ENCODE results near the gene NIT2. TPM values are rescaled to one million over a fixed set of nuclear protein-coding genes. Genes with fewer than 3 reads are reported as not detected.

The NIT2 gene
- total and polyA plus RNA-seq, 9 of the 15 experiments (the other 6 are each of a cell fraction or from before 2014, with no cell fraction given), result 11.4 to 62.2 (median 22.1) TPM

DNA sequence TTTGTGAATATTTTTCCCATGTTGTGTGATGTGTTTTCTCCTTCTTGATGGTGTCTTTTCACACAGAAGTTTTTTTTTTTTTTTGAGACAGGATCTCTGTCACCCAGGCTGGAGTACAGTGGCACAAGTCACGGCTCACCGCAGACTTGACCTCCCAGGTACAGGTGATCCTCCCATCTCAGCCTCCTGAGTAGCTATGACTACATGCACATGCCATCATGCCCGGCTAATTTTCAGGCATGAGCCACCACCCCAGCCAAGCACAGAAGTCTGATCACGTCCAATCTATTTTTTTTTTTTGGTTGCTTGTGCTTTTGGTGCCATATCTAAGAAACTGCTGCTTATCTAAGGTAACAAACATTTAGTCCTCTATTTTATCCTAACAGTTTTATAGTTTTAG, 41.7 kb downstream of the NIT2 start:
- no TSS peak for BruUV-seq (replicated peaks)
- ChIA-PET POLR2A (interaction anchor here (0.6 kb wide), 1 partner anchor 9 kb away, joined by 3 read pairs; no protein-coding TSS in a partner anchor), CTCF (ENCODE audit: low intra/inter-chr PET ratio) (no interaction called here)
- ATAC-seq (no peak), FAIRE-seq (no peak), DNase-seq (ENCODE audit: extremely low read depth in 1 of 4, low spot score in 3 of 4) (no peak)
- H3K9me1 ChIP-seq (ENCODE audit: control insufficient read depth, insufficient read depth, low read length), result no peaks in the 10 kb centered on the region
- no peaks in the 10 kb centered on the region for H3K4me1 ChIP-seq (replicated peaks in 1 of 2; ENCODE audit: control insufficient read depth in 2 of 2, insufficient read depth in 2 of 2, low read length in 2 of 2)
- H3K79me2 ChIP-seq (ENCODE audit: control insufficient read depth, insufficient read depth, low read length), result no peaks in the 10 kb centered on the region
- H4K20me1 ChIP-seq (replicated peaks; ENCODE audit: control insufficient read depth, insufficient read depth, low read length), result no peaks in the 10 kb centered on the region
- no peak overlapping the region for H3K9ac ChIP-seq (ENCODE audit: insufficient read depth in 1 of 2, low read depth in 2 of 2, low read length in 2 of 2)
- H3K27ac ChIP-seq (ENCODE audit: extremely low read depth, low read depth, low read length), result no peak overlapping the region
- intact Hi-C loops (cut with micrococcal nuclease) (no loop called here), in situ Hi-C loops (cut with MboI) (no loop called here)
- TF ChIP-seq ARID4B (CRISPR knock-in tag; IDR thresholded peaks at IDR 0.05) (no peak), ZNF518B (CRISPR knock-in tag; IDR thresholded peaks at IDR 0.05) (no peak), HDAC8 (tag; IDR thresholded peaks at IDR 0.05) (no peak), MIER1 (IDR thresholded peaks at IDR 0.05; ENCODE audit: low read depth) (no peak), IRF1 (CRISPR knock-in tag; IDR thresholded peaks at IDR 0.05; ENCODE audit: borderline replicate concordance) (no peak), ZKSCAN8 (CRISPR knock-in tag; IDR thresholded peaks at IDR 0.05) (no peak), CXXC5 (CRISPR knock-in tag; IDR thresholded peaks at IDR 0.05) (no peak), ZNF212 (CRISPR knock-in tag; IDR thresholded peaks at IDR 0.05) (no peak), POLR3G (IDR thresholded peaks at IDR 0.05; ENCODE audit: extremely low read depth, insufficient read length, insufficient replicate concordance) (no peak)
- TF ChIP-seq, protein P1, sequence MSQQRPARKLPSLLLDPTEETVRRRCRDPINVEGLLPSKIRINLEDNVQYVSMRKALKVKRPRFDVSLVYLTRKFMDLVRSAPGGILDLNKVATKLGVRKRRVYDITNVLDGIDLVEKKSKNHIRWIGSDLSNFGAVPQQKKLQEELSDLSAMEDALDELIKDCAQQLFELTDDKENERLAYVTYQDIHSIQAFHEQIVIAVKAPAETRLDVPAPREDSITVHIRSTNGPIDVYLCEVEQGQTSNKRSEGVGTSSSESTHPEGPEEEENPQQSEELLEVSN (IDR thresholded peaks at IDR 0.05; ENCODE audit: borderline replicate concordance in 1 of 2, extremely low read depth in 1 of 2, insufficient read depth in 1 of 2, insufficient read length in 1 of 2, low read depth in 1 of 2, low read length in 1 of 2, poor library complexity in 1 of 2, severe bottlenecking in 1 of 2), result no peak
- no peak overlapping the region for H2AFZ ChIP-seq (ENCODE audit: low read depth, low read length)
- no peak overlapping the region for H3K4me3 ChIP-seq
- no peaks in the 10 kb centered on the region for H3K27me3 ChIP-seq (ENCODE audit: control insufficient read depth in 2 of 2, insufficient read depth in 2 of 2, low read length in 2 of 2)
- H3K9me3 ChIP-seq (replicated peaks; ENCODE audit: control insufficient read depth, insufficient read depth, low read depth, low read length), result no peaks in the 10 kb centered on the region
- H3K4me2 ChIP-seq (ENCODE audit: insufficient read depth, low read length), result no peak overlapping the region
- peaks cover 88% of the 10 kb centered on the region for H3K36me3 ChIP-seq (ENCODE audit: control insufficient read depth, insufficient read depth, low read length)
- 86% methylated on average over 4 of the region's 4 CpGs for WGBS (ENCODE audit: insufficient coverage, low coverage, missing lambda C conversion rate)
